HG03175 (cell line): Measurements from ENCODE around the gene RCHY1.
"Not testable (repeated sequence)": the region's sequence is repeated elsewhere in the genome, so short reads cannot be mapped to it uniquely, and the experiment has no call there.

Experiments used
- ATAC-seq: cut with Tn5 transposase; IDR thresholded peaks from one replicate; pipeline ENCODE4 v1.9.1; 2021; ENCODE audit warnings: mild to moderate bottlenecking, moderate library complexity; ENCODE audit not compliant: unreplicated experiment

The RCHY1 gene

GRCh38 chr4:75514131-75514948 lies at the start of gene RCHY1, which contains the start of gene THAP6:
Gene RCHY1 (minus strand): TSS chr4:75514403. CDS start chr4:75514286, 117 bp downstream.
Gene THAP6 (plus strand): TSS chr4:75514473. CDS start chr4:75515453, 980 bp downstream.
- peak; percentile 92 for ATAC-seq

GRCh38 chr4:75561789-75562188 lies 47.6 kb upstream of the RCHY1 start:
- no peak for ATAC-seq

GRCh38 chr4:75557696-75558095 lies 43.5 kb upstream of the RCHY1 start:
- no peak for ATAC-seq

- peak; percentile 91 for ATAC-seq
These were observed 41.3 kb upstream of the RCHY1 start, which contains the start of gene ODAPH for GRCh38 chr4:75555294-75556164. Gene ODAPH (plus strand): TSS chr4:75556066. CDS start chr4:75556083, 17 bp downstream.

- no peak for ATAC-seq
These were observed 38.2 kb upstream of the RCHY1 start for GRCh38 chr4:75552452-75552851.

- ATAC-seq = no peak
These were observed 34.8 kb upstream of the RCHY1 start for GRCh38 chr4:75549019-75549418.

GRCh38 chr4:75547647-75548387 lies 33.6 kb upstream of the RCHY1 start:
- ATAC-seq = no peak

- no peak for ATAC-seq
These were observed 31.3 kb upstream of the RCHY1 start for GRCh38 chr4:75545526-75545925.

GRCh38 chr4:75544870-75545269 lies 30.7 kb upstream of the RCHY1 start:
- no peak for ATAC-seq

- ATAC-seq = not testable (repeated sequence)
These were observed 30.0 kb upstream of the RCHY1 start for GRCh38 chr4:75544220-75544619.

GRCh38 chr4:75542824-75543223 lies 28.6 kb upstream of the RCHY1 start:
- no peak for ATAC-seq

GRCh38 chr4:75537308-75537707 lies 23.1 kb upstream of the RCHY1 start:
- not testable (repeated sequence) for ATAC-seq

- not testable (repeated sequence) for ATAC-seq
These were observed 19.7 kb upstream of the RCHY1 start for GRCh38 chr4:75533926-75534325.

- not testable (repeated sequence) for ATAC-seq
These were observed 19.2 kb upstream of the RCHY1 start for GRCh38 chr4:75533339-75533887.

GRCh38 chr4:75531536-75532143 lies 17.4 kb upstream of the RCHY1 start:
- not testable (repeated sequence) for ATAC-seq

GRCh38 chr4:75530556-75531322 lies 16.5 kb upstream of the RCHY1 start:
- no peak for ATAC-seq

GRCh38 chr4:75527482-75527881 lies 13.3 kb upstream of the RCHY1 start:
- no peak for ATAC-seq

- ATAC-seq = no peak
These were observed 11.7 kb upstream of the RCHY1 start for GRCh38 chr4:75525910-75526309.

- no peak for ATAC-seq
These were observed 10.9 kb upstream of the RCHY1 start for GRCh38 chr4:75525086-75525485.
